ENCODE data around the gene PLEK2. TPM values are rescaled to one million over a fixed set of nuclear protein-coding genes. Genes with fewer than 3 reads are reported as not detected.

PLEK2 gene
- total RNA-seq, 2 donors from 2014 or later, result 71.6 to 84.0 TPM

DNA sequence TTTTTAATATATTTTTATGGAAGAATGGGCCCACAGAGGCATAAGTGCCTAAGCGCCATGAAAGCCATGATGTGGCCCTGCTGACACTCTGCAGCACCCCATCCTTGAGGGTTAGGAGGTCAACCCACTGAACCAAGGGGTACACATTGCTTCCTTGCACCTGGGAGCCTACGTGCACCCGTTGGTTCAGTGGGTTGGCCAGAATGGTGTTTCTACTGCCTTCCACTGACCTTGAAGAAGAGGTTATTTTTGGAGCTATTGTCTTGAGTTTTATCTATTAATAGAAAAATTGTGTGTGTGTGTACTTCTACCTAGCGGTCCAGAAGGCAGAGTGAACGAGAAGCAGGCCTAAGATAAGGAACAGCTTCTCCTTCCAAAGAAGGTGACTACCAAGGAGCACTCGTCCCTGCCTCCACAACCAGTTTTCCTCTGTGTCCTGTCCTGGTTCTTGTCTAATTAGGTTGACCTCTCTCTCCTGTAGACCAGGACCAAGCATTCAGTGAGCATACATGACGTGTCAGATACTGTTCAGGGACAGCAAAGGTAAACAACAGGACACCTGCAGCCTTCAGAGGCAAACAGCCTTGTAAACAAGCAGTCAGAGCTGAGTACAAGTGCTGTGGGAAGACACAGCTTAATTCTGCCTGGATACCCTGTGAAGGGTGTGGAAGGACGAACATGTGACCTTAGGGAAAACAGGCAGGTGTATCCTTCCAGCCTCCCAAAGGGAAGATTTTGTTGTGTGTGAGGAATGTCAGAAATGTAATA is 30.4 kb upstream of the PLEK2 start:
- peak overlapping the region; percentile 13 to 29 for H3K9ac ChIP-seq (ENCODE audit: low read depth in 2 of 2, low read length in 2 of 2)
- H3K27ac ChIP-seq, result no peak overlapping the region
- intact Hi-C loops (cut with DNase I), result no loop called here
- H3K4me1 ChIP-seq, result peaks cover 3% of the 10 kb centered on the region
- no peaks in the 10 kb centered on the region for H3K36me3 ChIP-seq
- H3K4me3 ChIP-seq, result no peak overlapping the region
- no peaks in the 10 kb centered on the region for H3K9me3 ChIP-seq
- no peak for DNase-seq
- no peaks in the 10 kb centered on the region for H3K27me3 ChIP-seq
- TF ChIP-seq, protein P1, sequence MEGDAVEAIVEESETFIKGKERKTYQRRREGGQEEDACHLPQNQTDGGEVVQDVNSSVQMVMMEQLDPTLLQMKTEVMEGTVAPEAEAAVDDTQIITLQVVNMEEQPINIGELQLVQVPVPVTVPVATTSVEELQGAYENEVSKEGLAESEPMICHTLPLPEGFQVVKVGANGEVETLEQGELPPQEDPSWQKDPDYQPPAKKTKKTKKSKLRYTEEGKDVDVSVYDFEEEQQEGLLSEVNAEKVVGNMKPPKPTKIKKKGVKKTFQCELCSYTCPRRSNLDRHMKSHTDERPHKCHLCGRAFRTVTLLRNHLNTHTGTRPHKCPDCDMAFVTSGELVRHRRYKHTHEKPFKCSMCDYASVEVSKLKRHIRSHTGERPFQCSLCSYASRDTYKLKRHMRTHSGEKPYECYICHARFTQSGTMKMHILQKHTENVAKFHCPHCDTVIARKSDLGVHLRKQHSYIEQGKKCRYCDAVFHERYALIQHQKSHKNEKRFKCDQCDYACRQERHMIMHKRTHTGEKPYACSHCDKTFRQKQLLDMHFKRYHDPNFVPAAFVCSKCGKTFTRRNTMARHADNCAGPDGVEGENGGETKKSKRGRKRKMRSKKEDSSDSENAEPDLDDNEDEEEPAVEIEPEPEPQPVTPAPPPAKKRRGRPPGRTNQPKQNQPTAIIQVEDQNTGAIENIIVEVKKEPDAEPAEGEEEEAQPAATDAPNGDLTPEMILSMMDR (IDR thresholded peaks at IDR 0.05), result no peak

DNA sequence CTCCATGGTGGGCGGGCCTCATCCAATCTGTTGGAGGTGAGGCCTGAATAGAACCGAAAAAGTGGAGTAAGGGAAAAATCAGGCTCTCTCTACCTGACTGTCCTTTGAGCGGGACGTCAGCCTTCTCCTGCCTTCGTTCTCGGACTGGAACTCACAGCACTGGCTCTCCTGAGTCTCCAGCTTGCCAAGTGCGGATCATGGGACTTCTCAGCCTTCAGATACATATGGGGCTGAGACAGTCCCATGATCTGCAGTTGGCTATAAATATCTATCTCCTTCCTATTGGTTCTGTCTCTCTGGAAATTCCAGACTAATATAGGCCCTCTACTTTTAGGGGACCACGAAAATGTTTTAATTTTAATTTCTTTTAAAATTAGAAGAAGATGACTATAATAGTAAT is 29.7 kb upstream of the PLEK2 start:
- no peaks in the 10 kb centered on the region for H3K36me3 ChIP-seq

DNA sequence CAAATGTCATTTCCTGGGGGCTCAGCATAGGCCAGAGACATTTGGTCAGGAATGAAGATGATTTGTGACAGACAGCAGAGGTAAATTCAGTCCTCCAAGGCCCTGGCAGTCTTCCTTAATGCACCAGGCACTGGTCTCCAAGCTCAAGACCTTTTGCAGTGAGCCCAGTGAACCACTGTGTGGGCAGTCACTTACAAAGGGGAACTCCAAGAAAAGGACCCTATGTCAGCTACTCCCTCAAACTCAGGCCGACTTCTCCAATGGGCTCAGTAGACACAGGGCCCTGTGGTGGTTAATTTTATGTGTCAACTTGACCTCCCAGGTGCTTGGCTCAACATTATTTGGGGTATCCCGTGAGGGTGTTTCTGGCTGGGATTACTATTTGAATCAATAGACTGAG is 29.3 kb upstream of the PLEK2 start:
- H3K27me3 ChIP-seq, result no peaks in the 10 kb centered on the region
- H3K4me3 ChIP-seq, result no peak overlapping the region
- no peaks in the 10 kb centered on the region for H3K9me3 ChIP-seq
- peaks cover 3% of the 10 kb centered on the region for H3K4me1 ChIP-seq
- no peak overlapping the region for H3K9ac ChIP-seq (ENCODE audit: low read depth in 2 of 2, low read length in 2 of 2)
- no peaks in the 10 kb centered on the region for H3K36me3 ChIP-seq
- no peak for DNase-seq
- TF ChIP-seq, protein P1 (IDR thresholded peaks at IDR 0.05), result no peak
- H3K27ac ChIP-seq, result peak overlapping the region; percentile 88
- intact Hi-C loops (cut with DNase I), result no loop called here

More for the DNA sequence above, 29.7 kb upstream of the PLEK2 start:
- TF ChIP-seq, protein P1 (IDR thresholded peaks at IDR 0.05), result no peak
- H3K27ac ChIP-seq, result no peak overlapping the region
- no peak overlapping the region for H3K4me3 ChIP-seq
- H3K27me3 ChIP-seq, result no peaks in the 10 kb centered on the region
- H3K4me1 ChIP-seq, result peaks cover 3% of the 10 kb centered on the region
- no peak overlapping the region for H3K9ac ChIP-seq (ENCODE audit: low read depth in 2 of 2, low read length in 2 of 2)
- H3K9me3 ChIP-seq, result no peaks in the 10 kb centered on the region
- intact Hi-C loops (cut with DNase I), result no loop called here
- no peak for DNase-seq

DNA sequence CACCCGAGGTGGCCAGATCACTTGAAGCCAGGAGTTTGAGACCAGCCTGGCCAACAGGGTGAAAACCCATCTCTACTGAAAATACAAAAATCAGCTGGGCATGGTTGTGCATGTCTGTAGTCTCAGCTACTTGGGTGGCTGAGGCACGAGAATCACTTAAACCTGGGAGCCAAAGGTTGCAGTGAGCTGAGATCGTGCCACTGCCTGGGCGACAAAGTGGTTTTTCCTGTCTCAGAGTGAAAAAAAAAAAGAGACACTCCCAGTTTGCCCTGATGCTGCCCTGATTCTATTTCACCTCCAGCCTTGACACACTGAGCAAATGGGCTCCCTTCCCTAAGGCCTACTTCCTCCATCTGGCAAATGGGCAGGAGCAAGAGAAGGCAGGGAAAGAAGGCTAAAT is 28.5 kb upstream of the PLEK2 start:
- intact Hi-C loops (cut with DNase I), result no loop called here
- peak overlapping the region in 1 of 2 donors; percentile 38 for H3K9ac ChIP-seq (ENCODE audit: low read depth in 2 of 2, low read length in 2 of 2)
- H3K4me3 ChIP-seq, result no peak overlapping the region
- no peaks in the 10 kb centered on the region for H3K27me3 ChIP-seq
- peaks cover 3% of the 10 kb centered on the region for H3K4me1 ChIP-seq
- no peaks in the 10 kb centered on the region for H3K9me3 ChIP-seq
- peak overlapping the region; percentile 88 for H3K27ac ChIP-seq
- H3K36me3 ChIP-seq, result no peaks in the 10 kb centered on the region
- TF ChIP-seq, protein P1 (IDR thresholded peaks at IDR 0.05), result no peak
- peak; percentile 61 for DNase-seq

DNA sequence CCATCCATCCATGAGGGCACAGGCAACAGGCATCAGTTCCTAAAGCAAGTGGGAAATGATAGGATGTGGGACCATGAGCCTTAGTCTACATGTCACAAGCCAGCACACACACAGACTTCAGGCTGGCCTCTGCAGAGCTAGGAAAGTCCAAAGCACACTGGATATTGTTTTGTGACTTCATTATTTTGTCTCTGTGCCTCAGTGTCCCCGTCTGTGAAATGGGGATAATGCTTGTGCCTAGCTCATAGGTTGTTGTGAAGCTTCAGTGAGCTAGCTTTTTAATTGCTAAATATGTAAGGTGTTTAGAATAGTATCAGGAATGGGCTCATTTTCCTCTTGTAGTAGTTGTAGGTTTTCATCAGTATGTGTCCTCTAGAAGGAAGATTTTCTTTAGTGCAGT is 27.0 kb upstream of the PLEK2 start:
- TF ChIP-seq, protein P1 (IDR thresholded peaks at IDR 0.05), result no peak
- DNase-seq, result no peak
- no peak overlapping the region for H3K9ac ChIP-seq (ENCODE audit: low read depth in 2 of 2, low read length in 2 of 2)
- no peaks in the 10 kb centered on the region for H3K9me3 ChIP-seq
- peaks cover 3% of the 10 kb centered on the region for H3K4me1 ChIP-seq
- H3K4me3 ChIP-seq, result no peak overlapping the region
- no peaks in the 10 kb centered on the region for H3K27me3 ChIP-seq
- intact Hi-C loops (cut with DNase I), result loop anchor here (10.0 kb wide), 1 partner anchor 86 kb away; no protein-coding TSS in a partner anchor
- no peaks in the 10 kb centered on the region for H3K36me3 ChIP-seq
- H3K27ac ChIP-seq, result no peak overlapping the region

Measured in colonic mucosa (tissue), 4 donors.